Activated naive CD4-positive, alpha-beta T cell treated with Interleukin-2 at 50 U/mL for 16 hours (primary cell): ENCODE data around the gene PARP15.
A peak's percentile ranks its signal among the peaks of the same experiment; 100 is the strongest.
"Not testable (repeated sequence)": the region's sequence is repeated elsewhere in the genome, so short reads cannot be mapped to it uniquely, and the experiment has no call there.

ENCODE experiments used
- DNase-seq: peaks from one replicate; pipeline ENCODE4 v3.0.0-alpha.2; 2020

PARP15 gene

GRCh38 chr3:122621112-122621511 is 43.7 kb downstream of the PARP15 start:
- DNase-seq = no peak

- no peak for DNase-seq
These were observed 45.8 kb downstream of the PARP15 start for GRCh38 chr3:122623031-122623829.

- DNase-seq = no peak
These were observed 49.2 kb downstream of the PARP15 start for GRCh38 chr3:122626515-122627180.

GRCh38 chr3:122627301-122627700 is 49.9 kb downstream of the PARP15 start:
- DNase-seq = no peak

GRCh38 chr3:122628567-122628966 is 51.1 kb downstream of the PARP15 start:
- DNase-seq = no peak

GRCh38 chr3:122629763-122630162 is 52.3 kb downstream of the PARP15 start:
- no peak for DNase-seq

GRCh38 chr3:122635789-122636188 is 58.3 kb downstream of the PARP15 start:
- DNase-seq = no peak

- DNase-seq = no peak
These were observed 59.2 kb downstream of the PARP15 start for GRCh38 chr3:122636697-122637096.

- no peak for DNase-seq
These were observed 63.1 kb downstream of the PARP15 start for GRCh38 chr3:122640437-122640999.

GRCh38 chr3:122642935-122643334 is 65.5 kb downstream of the PARP15 start:
- no peak for DNase-seq

- no peak for DNase-seq
These were observed 68.9 kb downstream of the PARP15 start for GRCh38 chr3:122646146-122646988.

- not testable (repeated sequence) for DNase-seq
These were observed 73.9 kb downstream of the PARP15 start for GRCh38 chr3:122651233-122651907.

GRCh38 chr3:122651962-122652361 is 74.5 kb downstream of the PARP15 start:
- DNase-seq = not testable (repeated sequence)

- DNase-seq = not testable (repeated sequence)
These were observed 80.9 kb downstream of the PARP15 start for GRCh38 chr3:122658336-122658735.

GRCh38 chr3:122660297-122660974 is 83.0 kb downstream of the PARP15 start:
- DNase-seq = no peak

GRCh38 chr3:122661633-122662032 is 84.2 kb downstream of the PARP15 start:
- DNase-seq = peak; percentile 35

GRCh38 chr3:122662505-122662904 is 85.1 kb downstream of the PARP15 start:
- DNase-seq = no peak

GRCh38 chr3:122665226-122665786 is 87.9 kb downstream of the PARP15 start:
- DNase-seq = no peak

- no peak for DNase-seq
These were observed 88.4 kb downstream of the PARP15 start for GRCh38 chr3:122665881-122666280.

GRCh38 chr3:122668930-122669730 is 91.7 kb downstream of the PARP15 start:
- peak; percentile 49 for DNase-seq

GRCh38 chr3:122671553-122671952 is 94.1 kb downstream of the PARP15 start:
- DNase-seq = no peak
